GM21825 (cell line): ENCODE data around the gene DDX17.

Source experiments
- ATAC-seq: cut with Tn5 transposase; IDR thresholded peaks from one replicate; pipeline ENCODE4 v1.9.1; 2021; ENCODE audit warnings: mild to moderate bottlenecking, moderate library complexity; ENCODE audit not compliant: unreplicated experiment

Gene DDX17

DNA sequence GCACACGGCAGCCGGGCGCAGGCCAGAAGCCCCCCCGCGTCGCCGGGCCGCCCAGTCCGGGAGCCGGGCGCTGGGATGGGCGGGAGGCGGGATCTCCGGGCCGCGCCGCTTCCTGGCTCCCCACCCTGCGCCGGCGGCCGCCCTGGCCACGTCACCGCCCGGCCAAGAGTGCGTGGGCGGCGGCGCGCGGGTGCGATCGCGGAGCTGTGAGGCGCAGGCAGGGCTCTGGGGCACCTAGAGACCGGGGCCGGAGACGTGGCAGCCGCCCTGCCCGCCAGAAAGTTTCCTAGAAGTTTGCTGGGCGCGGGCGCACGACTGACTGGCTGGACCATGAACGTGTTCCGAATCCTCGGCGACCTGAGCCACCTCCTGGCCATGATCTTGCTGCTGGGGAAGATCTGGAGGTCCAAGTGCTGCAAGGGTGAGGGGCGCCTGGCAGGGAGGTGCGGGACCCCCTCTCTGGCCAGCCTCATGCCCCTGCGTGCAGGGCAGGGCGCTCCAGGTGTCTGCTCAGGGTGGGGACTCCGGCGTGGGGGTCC, 38.1 kb downstream of the DDX17 start, which contains the start of gene KDELR3:
TSS of gene KDELR3 (plus strand) at position 193 of the 539 bp plus-strand sequence. CDS start at position 331, 138 bp downstream.
- ATAC-seq: no peak

DNA sequence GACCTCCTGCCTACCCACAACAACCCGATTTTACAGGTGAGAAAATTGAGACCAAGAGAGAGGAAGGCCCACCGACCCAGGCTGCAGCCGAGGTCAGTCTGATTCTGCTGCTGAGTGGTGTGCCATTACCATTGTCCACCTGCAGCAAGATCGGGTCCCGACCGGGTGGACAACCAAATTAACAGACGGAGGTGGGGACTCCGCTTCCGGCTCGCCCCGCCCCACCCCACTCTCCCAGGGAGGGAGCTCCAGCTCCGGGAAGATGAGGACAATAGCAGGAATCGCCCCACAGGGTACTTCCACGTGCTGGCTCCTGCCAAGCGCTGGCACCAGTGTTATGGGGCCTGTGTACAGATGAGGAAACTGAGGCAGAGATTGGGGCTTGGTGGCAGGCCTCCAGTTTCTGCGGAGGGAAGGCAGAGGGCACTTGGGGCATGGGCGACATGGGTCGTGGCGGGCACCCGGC, 38.6 kb downstream of the DDX17 start:
- no peak for ATAC-seq

DNA sequence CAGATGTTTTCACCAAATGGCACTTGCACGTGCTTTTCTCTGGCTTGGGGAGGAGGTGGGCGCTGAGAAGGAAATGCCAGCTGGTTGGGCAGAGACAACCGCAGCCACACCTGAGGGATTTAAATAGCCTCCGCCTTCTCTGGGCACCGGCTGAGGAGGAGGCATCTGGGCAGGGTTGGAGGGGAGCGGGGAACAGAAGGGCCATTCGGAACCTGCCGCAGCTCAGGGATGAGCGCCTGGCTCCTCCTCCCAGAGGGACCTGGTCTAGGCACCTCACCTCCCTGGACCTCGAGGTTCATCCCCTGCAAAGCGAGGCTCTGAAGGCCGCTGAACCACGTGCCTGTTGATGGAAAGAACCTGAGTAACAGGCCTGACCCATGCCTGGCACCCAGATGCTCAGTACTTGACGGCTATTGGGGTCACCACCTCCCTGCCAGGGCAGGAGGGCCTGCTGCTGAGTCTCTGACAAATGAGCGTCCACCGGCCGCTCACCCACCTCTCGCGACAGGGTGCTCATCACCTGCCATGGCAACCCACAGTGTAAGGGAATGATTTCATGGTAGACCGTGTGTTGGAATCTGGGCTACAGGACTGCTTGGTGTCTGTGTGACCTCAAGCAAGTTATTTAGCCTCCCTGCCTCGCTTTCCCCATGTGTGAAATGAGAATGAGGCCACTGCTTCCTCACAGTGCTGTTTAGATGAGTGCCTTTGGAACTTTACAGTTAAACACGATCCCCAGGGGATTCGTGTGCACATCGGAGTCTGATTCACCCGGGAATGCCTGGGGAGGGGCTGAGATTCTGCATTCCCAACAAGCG, 40.2 kb downstream of the DDX17 start:
- ATAC-seq: no peak

DNA sequence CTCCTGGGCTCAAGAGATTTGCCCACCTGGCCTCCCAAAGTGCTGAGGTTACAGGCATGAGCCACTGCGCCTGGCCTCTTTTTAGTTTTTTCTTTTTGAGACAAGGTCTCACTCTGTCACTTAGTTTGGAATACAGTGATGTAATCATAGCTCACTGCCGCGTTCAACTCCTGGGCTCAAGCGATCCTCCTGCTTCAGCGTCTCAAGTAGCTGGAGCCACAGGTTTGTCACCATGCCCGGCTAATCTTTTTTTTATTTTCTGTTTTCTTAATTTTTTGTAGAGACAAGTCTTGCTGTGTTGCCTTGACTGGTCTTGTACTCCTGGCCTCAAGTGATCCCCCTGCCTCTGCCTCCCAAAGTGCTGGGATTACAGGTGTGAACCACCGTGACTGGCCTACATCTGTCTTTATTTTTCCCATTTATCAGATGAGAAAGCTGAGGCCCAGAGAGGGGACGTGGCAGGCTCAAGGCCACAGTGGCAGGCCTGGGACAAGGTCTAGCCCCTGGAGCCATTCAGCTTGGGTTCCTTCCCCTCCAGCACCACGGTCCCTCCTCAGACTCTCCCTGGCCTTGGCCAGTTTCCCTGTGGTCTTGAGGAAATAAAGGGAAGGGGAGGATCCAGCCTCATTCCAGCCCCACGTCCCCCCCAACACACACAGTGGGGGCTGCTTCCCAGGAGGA, 41.0 kb downstream of the DDX17 start:
- ATAC-seq: no peak

DNA sequence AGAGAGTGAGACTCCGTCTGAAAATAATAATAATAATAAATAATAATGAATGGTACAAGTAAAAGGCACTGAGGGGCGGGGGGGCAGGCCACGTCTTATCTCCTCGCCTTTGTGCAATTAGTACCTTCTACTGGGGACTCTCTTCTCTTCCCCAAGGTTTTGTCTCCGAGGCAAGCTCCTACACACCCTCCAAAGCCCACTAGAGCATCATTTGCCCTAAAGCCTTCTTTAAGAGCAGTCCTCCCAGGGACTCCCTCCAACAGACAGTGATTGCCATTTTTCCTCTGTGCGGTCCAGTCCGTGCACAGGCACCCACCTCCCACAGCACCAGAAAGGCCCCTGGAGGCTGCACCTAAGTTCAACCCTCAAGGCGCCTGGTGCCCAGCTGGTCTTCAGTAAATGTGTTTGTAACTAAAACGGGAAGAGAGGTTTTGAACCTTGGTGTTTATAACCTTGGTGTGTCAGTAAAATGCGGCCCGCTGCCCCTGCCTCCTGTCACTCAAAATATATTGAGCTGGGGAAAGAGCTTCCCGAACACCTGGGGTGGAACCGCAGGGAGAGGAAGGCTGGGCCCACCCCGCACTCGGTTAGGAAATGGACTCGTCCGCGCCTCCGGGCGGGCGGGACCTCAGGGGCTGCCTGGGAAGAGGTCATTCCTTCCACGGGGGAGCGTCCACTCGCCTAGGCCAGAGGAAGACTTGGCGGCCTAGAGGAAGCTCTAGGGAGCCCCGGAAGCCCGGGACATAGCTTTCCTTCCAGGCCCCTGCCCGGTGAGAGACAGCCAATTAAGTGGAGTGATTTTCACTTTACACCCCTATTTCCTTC, 42.9 kb downstream of the DDX17 start:
- no peak for ATAC-seq

DNA sequence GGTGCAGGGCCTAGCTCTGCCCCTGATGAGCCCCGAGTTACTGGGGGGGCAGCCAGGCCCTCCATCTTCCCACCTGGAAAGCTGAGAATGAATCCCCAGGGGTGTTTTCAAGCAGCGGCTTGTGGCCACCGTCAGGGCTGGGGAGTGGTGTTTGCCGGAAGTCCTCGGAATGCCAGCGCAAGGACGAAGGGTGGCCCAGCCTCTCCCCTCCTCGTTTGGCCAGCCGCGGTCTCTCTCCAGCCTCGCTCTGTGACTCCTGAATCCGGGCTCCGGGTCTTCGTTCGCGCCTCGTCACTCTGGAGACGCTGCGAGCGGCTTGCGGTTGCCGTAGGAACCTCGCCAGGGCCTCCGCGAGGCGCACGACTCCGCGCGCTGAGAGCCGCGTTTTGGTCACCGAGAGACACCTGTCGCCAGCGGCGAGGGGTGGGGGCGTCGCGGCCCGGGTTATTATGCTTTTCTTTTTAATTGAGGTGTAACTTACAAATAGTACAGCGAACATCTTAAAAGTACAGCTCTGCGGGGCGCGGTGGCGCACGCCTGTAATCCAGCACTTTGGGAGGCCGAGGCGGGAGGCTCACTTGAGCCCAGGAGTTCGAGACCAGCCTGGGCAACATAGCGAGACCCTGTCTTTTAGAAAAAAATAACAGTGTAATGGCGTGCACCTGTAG, 44.6 kb downstream of the DDX17 start:
- ATAC-seq: no peak

DNA sequence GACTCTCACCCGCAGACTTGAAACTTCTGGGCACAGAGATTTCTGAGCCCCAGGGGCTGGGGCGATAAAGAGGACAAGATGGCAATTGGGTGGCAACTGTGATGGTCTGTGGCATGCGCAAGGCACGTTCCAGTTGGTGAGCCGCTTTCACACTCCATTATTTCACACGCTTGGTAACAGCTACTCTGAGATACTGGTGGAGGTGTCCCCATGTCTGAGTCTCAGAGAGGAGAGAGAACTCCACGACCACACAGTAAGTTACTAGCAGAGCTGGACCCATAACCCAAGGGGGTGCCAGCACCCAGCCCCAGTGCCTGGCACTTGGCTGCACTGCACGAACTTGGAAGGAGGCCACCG, 45.1 kb downstream of the DDX17 start:
- no peak for ATAC-seq

DNA sequence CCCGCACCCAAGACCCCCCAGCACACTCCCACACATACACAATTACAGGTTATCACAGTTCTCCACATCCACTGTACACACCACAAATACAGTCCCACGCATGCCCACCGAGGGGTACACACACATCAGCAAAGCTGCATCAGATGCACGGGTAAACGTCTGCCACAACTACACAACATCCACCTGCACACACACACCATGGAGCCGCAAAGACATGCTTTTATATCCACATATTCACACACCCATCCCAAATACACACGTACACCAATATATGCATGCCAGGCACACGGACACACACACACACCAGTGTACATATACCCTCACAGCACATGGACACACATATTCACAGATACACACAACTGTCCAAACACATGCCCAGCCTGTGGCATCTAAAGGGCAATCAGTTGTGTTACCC, 45.7 kb downstream of the DDX17 start:
- ATAC-seq: no peak

DNA sequence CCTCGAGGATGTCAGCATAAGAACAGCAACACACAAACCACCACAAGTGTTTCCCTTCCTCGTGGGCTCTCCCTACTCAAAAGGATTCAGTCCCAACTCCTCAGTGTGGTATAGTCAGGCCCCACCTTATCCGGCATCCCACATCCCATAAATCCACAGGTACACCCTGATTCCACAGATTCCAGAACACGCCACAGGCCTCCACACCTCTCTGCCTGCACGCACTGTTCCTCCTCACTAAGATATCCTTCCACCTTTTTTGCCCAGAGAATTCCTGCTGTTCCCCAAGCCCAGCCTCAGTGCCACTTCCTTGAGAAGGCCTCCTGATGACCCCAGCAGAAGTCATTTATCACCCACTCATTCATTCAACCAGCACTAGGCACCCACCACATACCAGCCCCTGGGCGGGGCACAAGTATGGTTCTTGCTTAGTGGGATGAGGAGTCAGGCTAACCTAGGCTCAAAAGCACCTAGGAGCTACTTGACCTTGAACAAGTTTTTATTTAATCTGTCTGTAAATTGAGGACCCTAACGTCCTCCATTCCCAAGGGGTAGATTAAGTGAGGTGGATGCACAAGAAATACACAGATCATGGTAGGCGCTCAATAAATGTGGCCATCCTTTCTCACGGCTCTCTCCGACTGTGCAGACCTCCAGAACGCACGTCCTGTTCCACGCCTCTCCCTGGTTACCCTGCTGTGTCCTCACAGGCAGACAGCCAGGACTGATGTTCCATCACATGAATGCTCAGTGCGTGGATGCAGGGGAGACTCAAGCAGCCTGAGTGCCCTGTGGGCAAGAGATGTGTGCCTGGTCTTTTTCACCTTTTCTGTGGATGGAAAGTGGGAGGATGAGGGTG, 49.0 kb downstream of the DDX17 start:
- no peak for ATAC-seq

DNA sequence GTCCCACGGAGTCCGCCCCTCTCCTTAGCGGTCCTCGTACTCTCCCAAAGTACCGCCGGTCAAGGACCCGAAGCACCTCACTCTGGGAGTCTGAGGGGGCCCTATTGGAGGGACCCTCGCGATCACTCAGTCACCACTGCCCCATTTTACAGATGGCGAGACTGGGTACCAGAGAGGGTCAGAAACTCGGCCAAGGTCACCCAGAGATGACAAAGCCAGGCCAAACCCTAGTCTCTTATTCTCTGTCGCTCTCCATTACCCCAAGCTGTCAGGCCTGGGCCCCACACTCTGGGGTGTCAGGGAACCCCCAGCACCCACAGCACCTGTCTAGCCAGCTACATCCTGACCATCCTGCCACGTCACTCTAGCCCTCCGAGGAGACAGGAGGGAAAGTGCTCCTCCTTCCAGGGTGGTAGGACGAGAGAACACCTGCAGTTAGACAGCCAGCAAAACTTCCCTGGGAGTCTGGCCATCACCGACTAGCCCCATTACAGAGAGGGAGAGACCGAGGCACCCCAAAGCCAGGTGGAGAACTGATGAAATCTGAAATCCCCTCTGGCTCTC, 49.8 kb downstream of the DDX17 start:
- no peak for ATAC-seq

DNA sequence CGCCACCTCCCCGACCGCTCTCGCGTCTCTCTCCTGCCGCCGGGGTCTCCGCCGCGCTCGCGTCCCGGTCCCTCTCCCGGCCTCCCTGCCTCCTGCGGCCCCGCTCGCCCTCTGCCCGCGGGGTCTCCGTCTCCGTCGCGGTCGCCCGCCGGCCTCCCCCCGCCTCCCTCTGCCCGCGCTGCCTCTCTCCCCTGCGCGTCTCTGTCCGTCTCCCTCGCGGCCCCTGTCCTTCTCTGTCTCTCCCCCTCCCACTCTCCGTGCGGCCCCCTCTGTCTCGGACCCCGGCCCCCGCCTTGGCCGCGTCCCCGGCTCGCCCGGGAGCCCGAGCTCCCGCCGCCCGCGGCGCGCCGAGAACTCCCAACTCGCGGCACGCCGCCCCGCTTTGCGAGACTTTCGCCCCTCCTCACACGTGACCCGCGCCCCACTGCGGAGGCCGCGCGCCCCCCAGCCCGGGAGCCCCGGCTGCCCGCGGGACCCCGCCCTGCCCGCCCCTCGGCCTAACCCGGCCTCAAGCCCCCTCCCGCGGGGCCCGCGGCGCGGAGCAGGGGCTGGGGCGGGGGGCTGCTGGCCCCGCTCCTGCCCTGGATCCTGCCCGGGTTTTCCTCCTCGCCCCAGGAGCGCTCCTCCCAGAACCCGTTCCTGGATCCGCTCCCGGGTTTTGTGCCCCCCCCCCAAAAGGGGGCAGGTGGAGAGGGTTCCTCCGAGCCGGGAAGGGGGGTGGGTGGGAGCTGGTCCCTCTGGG, 50.4 kb downstream of the DDX17 start:
- ATAC-seq: no peak

DNA sequence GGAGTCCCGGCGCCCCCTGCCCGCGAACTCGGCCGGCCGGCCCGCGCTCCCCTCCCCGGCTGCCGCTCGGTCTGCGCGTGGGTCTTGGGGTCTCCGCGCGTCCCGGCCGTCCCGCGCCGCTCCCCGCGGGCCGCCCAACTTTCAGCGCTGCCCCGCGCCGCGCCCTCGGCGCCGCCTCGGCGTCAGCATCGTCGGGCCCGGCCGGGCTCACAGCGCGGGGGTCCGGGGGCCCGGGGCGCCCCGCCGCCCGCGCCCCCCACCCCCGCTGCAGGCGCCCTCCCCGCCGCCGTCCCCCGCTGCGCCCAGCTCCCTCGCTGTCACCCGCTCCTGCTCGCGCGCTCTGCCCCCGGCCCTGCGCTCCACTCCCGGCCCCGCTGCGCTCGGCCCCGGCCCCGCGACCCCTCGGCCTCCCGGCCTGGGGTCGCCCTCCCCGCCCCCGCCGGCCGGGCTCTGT, 51.0 kb downstream of the DDX17 start, which contains the start of gene KCNJ4:
TSS of gene KCNJ4 (minus strand) at position 124 of the 454 bp plus-strand sequence. CDS start 27,067 bp downstream, outside the sequence.
- ATAC-seq: no peak

DNA sequence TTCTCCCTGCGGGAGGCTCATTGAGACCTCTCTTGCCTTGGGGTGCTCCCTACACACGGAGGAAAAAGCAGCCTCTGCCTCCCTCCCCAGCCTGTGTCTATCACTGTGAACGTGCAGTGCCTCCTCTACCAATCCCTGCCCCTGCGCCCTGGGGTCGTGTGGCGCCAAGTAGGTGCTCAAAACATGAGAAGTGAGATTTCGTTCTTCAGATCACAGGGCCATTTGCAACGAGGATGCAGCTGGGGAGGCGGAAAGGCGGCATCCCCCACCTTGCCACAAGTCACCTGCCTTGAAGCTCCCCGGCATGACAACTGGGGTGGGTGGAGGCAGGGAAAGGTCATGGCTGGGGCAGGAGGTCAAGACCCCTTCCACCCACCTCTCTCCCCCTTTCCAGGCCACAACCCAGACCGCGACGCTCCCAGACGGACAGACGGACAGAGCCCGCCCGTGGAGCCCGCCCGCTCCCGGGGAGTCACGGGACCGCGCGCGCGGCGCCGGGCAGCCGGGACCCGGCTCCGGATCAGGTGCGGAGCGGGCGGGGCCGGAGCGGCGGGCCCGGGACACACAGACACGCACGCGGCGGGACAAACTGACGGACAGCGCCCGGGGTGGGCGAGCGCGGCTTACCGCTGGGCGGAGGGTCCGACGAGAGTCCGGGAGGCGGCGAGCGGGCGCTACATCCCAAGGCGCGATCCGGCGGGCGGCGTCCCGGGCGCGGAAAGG, 51.6 kb downstream of the DDX17 start:
- no peak for ATAC-seq

DNA sequence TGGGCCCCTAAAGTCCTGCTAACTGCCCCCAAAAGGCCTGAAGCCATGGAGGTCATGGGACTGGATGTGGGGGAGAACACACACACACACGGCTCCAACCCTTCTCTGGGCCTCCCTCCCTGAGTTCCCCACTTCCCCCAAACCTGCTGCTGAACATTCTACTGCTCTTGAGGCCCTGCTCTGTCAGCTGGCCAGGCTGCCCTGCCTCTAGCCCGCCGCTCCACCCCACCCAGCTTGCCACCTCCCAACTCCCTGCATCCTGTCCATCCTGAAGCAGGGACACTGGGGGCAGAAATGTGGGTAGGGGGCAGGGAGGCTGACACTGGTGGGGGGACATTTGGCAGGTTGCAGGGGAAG, 52.1 kb downstream of the DDX17 start:
- no peak for ATAC-seq

DNA sequence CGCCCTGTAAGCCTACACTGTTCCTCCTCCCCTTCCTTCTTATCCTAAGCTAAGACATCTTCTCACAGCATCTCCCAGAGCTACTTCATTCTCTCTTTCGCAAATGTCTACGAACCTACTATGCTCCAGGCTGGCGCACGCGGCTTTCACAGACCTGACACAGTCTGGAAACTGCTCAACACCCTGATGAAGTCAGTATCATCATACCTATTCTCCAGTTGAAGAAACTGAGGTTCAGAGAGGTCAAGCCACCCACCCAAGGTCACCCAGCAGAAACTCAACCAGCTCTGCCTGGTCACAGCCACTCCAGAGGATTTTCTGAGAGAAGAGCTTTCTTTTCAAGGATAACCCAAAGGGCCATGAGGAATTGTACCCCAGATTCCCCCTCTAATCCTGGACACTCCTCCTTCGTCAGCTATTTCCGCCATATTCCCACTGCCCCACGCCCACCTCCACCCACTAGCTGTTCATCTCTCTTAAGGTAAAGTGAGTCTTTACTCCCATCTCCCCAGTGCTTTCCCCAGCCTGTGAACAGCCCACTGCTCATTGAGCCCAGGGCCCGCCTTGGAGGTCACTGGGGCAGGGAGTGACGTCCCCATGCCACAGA, 52.9 kb downstream of the DDX17 start:
- no peak for ATAC-seq

DNA sequence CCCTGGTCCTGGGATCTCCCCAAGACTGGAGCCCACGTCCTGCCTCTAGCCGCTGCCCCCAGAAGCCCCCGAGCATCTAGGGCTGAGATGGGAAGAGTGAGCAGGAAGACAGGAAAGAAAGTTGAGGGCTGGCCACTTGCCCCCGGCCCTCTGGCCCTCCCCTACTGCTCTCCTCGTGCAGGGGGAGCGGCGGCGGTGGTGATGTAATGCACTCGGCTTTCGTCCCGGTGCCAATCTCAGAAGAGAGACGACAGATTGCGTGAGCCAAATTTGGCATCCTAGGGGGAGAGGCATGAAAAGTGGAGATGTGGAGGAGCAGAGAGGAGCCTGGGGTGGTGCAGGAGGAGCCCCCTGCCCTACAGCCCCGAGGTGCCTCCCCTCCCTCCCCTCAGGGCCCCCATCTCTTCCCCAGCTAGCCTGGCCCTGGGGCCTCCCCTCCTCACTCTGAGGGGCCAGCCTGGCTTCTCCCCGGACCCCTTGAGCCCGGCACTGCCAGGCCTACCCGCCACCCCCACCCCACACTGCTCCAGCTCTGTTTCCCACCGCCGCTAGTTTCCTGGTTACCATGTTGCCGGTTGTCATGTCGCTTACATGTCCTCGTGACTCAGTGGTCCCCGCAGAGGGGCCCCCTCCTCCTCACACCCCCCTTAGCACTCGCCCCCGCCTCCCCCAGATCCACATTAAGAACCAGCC, 53.6 kb downstream of the DDX17 start:
- ATAC-seq: no peak

DNA sequence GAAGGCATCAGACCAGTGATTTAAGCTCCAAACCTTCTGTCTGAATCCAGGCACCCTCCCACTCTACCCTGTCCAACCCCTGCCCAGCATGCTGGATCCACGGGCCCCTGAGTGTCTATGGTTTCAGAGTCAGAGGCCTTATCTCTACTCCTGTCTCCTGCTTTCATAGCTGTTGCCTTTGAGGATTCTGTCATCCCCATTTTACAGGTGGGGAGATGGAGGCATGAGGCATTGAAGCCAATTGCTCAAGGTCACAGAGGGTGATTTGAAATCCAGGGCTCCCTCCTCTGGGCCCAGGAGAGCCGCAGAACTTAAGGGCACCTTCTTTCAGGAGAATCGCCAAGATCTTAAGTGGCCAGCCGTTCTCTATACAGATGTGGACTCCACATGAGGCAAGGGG, 54.2 kb downstream of the DDX17 start:
- ATAC-seq: no peak
